CD4-positive, alpha-beta T cell treated with Interleukin-1 beta for 1 hour (primary cell): Measurements from ENCODE around the gene TACC2.
A peak's percentile ranks its signal among the peaks of the same experiment; 100 is the strongest.

ENCODE experiments used
- DNase-seq, 2 donors: peaks; one replicate each; pipeline ENCODE4 v3.0.0-alpha.2; 2020 to 2022

TACC2 gene

GRCh38 chr10:122257041-122257440 lies 268.1 kb downstream of the TACC2 start:
- DNase-seq: no peak

GRCh38 chr10:122258136-122259074 lies 269.4 kb downstream of the TACC2 start:
- no peak for DNase-seq

GRCh38 chr10:122259075-122259466 lies 270.1 kb downstream of the TACC2 start:
- no peak for DNase-seq

- no peak for DNase-seq
Measured at GRCh38 chr10:122261584-122261983, 272.6 kb downstream of the TACC2 start.

GRCh38 chr10:122263971-122264370 lies 275.0 kb downstream of the TACC2 start:
- no peak for DNase-seq

GRCh38 chr10:122264436-122264835 lies 275.5 kb downstream of the TACC2 start:
- DNase-seq: no peak

- DNase-seq: no peak
Measured at GRCh38 chr10:122264931-122265330, 276.0 kb downstream of the TACC2 start.

- DNase-seq: no peak
Measured at GRCh38 chr10:122265896-122266295, 276.9 kb downstream of the TACC2 start.

GRCh38 chr10:122267849-122268737 lies 279.1 kb downstream of the TACC2 start:
- peak; percentile 19 to 27 for DNase-seq

GRCh38 chr10:122269059-122269687 lies 280.2 kb downstream of the TACC2 start:
- DNase-seq: no peak

- DNase-seq: no peak
Measured at GRCh38 chr10:122271076-122271475, 282.1 kb downstream of the TACC2 start, which contains the start of gene BTBD16. TSS of gene BTBD16 (plus strand) at chr10:122271296. CDS start at chr10:122275082, 3,786 bp downstream.

GRCh38 chr10:122273966-122274545 lies 285.1 kb downstream of the TACC2 start:
- DNase-seq: no peak

GRCh38 chr10:122276611-122277208 lies 287.7 kb downstream of the TACC2 start:
- DNase-seq: no peak

- no peak for DNase-seq
Measured at GRCh38 chr10:122277526-122278136, 288.7 kb downstream of the TACC2 start.

- peak in 1 of 2 donors; percentile 6 for DNase-seq
Measured at GRCh38 chr10:122279725-122280141, 290.8 kb downstream of the TACC2 start.

- DNase-seq: no peak
Measured at GRCh38 chr10:122280156-122280555, 291.2 kb downstream of the TACC2 start.

- no peak for DNase-seq
Measured at GRCh38 chr10:122281018-122281626, 292.2 kb downstream of the TACC2 start.

GRCh38 chr10:122281751-122282150 lies 292.8 kb downstream of the TACC2 start:
- no peak for DNase-seq

- no peak for DNase-seq
Measured at GRCh38 chr10:122282253-122282671, 293.3 kb downstream of the TACC2 start.

GRCh38 chr10:122282909-122283308 lies 293.9 kb downstream of the TACC2 start:
- no peak for DNase-seq
